ENCODE results near the gene THBS3. TPM values are rescaled to one million over a fixed set of nuclear protein-coding genes. Genes with fewer than 3 reads are reported as not detected.
"Not testable (repeated sequence)": the region's sequence is repeated elsewhere in the genome, so short reads cannot be mapped to it uniquely, and the experiment has no call there.

Gene THBS3
- total and polyA plus RNA-seq, 12 donors, result 3.8 to 23.5 (median 6.4) TPM

- Histone ChIP-seq H3K36me3 (peaks cover 0 to 16% (median 0%) of the 10 kb centered on the region in 9 donors), H3K27me3 (no peaks in the 10 kb centered on the region), H3K4me1 (peaks cover 6 to 40% (median 29%) of the 10 kb centered on the region in 9 donors), H3K4me3 (peak overlapping the region in 9 of 10 donors; percentile 37 to 77 (median 60)), H3K27ac (peak overlapping the region; percentile 66 to 91 (median 86)), H3K9me3 (no peaks in the 10 kb centered on the region)
- WGBS, 2 donors, result 1% methylated on average over 38 of the region's 38 CpGs
- TF ChIP-seq CTCF (IDR thresholded peaks at IDR 0.05), result peak; percentile 94 to 99 (median 98)
- ATAC-seq (peak; percentile 84 to 93 (median 88)), DNase-seq (peak; percentile 87 to 90)
- intact Hi-C loops (cut with DNase I), result no loop called here
These were observed 14.3 kb downstream of the THBS3 start for GRCh38 chr1:155193275-155193990.

GRCh38 chr1:155192346-155193274 is 15.1 kb downstream of the THBS3 start:
- H3K4me1 ChIP-seq, result peaks cover 6 to 40% (median 29%) of the 10 kb centered on the region in 9 donors

GRCh38 chr1:155191904-155192303 is 15.8 kb downstream of the THBS3 start:
- ATAC-seq, result no peak
- Histone ChIP-seq H3K27me3 (no peaks in the 10 kb centered on the region), H3K4me1 (peaks cover 6 to 40% (median 29%) of the 10 kb centered on the region in 9 donors), H3K36me3 (peaks cover 0 to 4% (median 0%) of the 10 kb centered on the region in 9 donors), H3K9me3 (no peaks in the 10 kb centered on the region), H3K27ac (peak overlapping the region in 4 of 10 donors; percentile 85 to 90 (median 88)), H3K4me3 (no peak overlapping the region)
- DNase-seq, result no peak
- no peak for TF ChIP-seq CTCF (IDR thresholded peaks at IDR 0.05)
- 91 to 95% methylated on average over 15 to 17 of the region's 17 CpGs for WGBS, 2 donors
- intact Hi-C loops (cut with DNase I), result no loop called here

More at GRCh38 chr1:155192346-155193274, 15.1 kb downstream of the THBS3 start:
- Histone ChIP-seq H3K27me3 (no peaks in the 10 kb centered on the region), H3K36me3 (peaks cover 0 to 10% (median 0%) of the 10 kb centered on the region in 9 donors), H3K27ac (peak overlapping the region; percentile 66 to 91 (median 86)), H3K4me3 (peak overlapping the region in 9 of 10 donors; percentile 37 to 77 (median 60)), H3K9me3 (no peaks in the 10 kb centered on the region)
- intact Hi-C loops (cut with DNase I), result no loop called here
- DNase-seq (no peak), ATAC-seq (peak in 5 of 8 donors; percentile 1 to 4 (median 2))
- TF ChIP-seq CTCF (IDR thresholded peaks at IDR 0.05), result no peak
- 51 to 59% methylated on average over 20 of the region's 20 CpGs for WGBS, 2 donors

GRCh38 chr1:155189926-155190325 is 17.8 kb downstream of the THBS3 start:
- WGBS, 2 donors, result 96 to 97% methylated on average over 21 to 23 of the region's 45 CpGs
- H3K27me3 ChIP-seq; intact Hi-C loops (cut with DNase I); DNase-seq; ATAC-seq; H3K27ac ChIP-seq; H3K36me3 ChIP-seq; H3K9me3 ChIP-seq; H3K4me3 ChIP-seq: not testable (repeated sequence)
- peaks cover 2 to 37% (median 29%) of the 10 kb centered on the region in 9 donors for H3K4me1 ChIP-seq
